HepG2 (cell line): ENCODE data around the gene SLC12A3. TPM values are rescaled to one million over a fixed set of nuclear protein-coding genes. Genes with fewer than 3 reads are reported as not detected.

ENCODE experiments used
- ATAC-seq: fragments of 200-7000 bp; cut with Tn5 transposase; 3 replicates; pipeline ENCODE4 v1.9.1; 2020; ENCODE audit warnings: mild to moderate bottlenecking, moderate library complexity
- BruUV-seq: library from RNA; stranded (reverse); fragments of 400-500 nt; replicated peaks from 2 replicates; lab custom pipeline; 2021; lab: Mats Ljungman, UMichigan
- CTCF ChIA-PET: fragments of 300-600 bp; formaldehyde crosslinking; extraction: SDS; loops from one replicate; lab custom pipeline; 2021; ENCODE audit warnings: low total read pairs, inconsistent platforms, low intra/inter-chr PET ratio; lab: Yijun Ruan, JAX
- POLR2A ChIA-PET: fragments of 350-600 bp; sonication (Branson Sonifier 250); formaldehyde crosslinking; loops from one replicate; lab custom pipeline; 2020; ENCODE audit warnings: antibody characterized with exemption, inconsistent platforms; lab: Yijun Ruan, JAX
- DNase-seq: peaks from one replicate; pipeline ENCODE4 v3.0.0-alpha.2; 2015; ENCODE audit warnings: low spot score
- FAIRE-seq: peaks from 3 replicates; lab custom pipeline; 2011; peaks lifted over from hg19 to GRCh38; lab: Jason Lieb, UNC
- H2AFZ ChIP-seq: one replicate; pipeline ENCODE4 v1.6.1; 2011; ENCODE audit warnings: low read length, inconsistent platforms
- H3K27ac ChIP-seq: fragments of 300-600 bp; 3 replicates; pipeline ENCODE4 v1.8.0; 2011; ENCODE audit warnings: mixed run types, mild to moderate bottlenecking, mixed read lengths, low read length, inconsistent platforms; ENCODE audit not compliant: insufficient read depth; ENCODE audit errors: extremely low read length
- H3K27me3 ChIP-seq, 2 experiments: fragments of 200-600 bp in 1 of 2; 2 replicates in 1 of 2; 3 replicates in 1 of 2; pipeline versions ENCODE4 v1.6.0 to v1.8.0; 2011; ENCODE audit warnings: low read length in 2 of 2, mild to moderate bottlenecking in 2 of 2, moderate library complexity in 2 of 2, inconsistent platforms in 1 of 2; ENCODE audit not compliant: insufficient read depth in 2 of 2, control insufficient read depth in 1 of 2
- H3K36me3 ChIP-seq, 2 experiments: fragments of 200-600 bp in 1 of 2; replicated peaks in 1 of 2; 2 replicates in 1 of 2; 3 replicates in 1 of 2; pipeline versions ENCODE4 v1.5.1 to v1.8.0; 2011; ENCODE audit warnings: low read length in 2 of 2, inconsistent platforms in 1 of 2; ENCODE audit not compliant: insufficient read depth in 2 of 2, control insufficient read depth in 1 of 2
- H3K4me1 ChIP-seq: 2 replicates; pipeline ENCODE4 v1.5.1; 2012; ENCODE audit warnings: low read length, inconsistent platforms; ENCODE audit not compliant: insufficient read depth
- H3K4me2 ChIP-seq: 2 replicates; pipeline ENCODE4 v1.6.0; 2011; ENCODE audit warnings: low read depth, low read length, inconsistent platforms
- H3K4me3 ChIP-seq, 3 experiments: fragments of 200-600 bp in 1 of 3; sonication (generic), shearing (Covaris generic) in 1 of 3; replicated peaks in 1 of 3; 2 replicates each; pipeline ENCODE4 v1.5.1; 2011 to 2016; ENCODE audit warnings: low read length in 3 of 3, inconsistent platforms in 2 of 3, low read depth in 2 of 3, mild to moderate bottlenecking in 2 of 3, control low read depth in 1 of 3, mixed read lengths in 1 of 3; ENCODE audit not compliant: insufficient read depth in 1 of 3
- H3K79me2 ChIP-seq: one replicate; pipeline ENCODE4 v1.6.1; 2011; ENCODE audit warnings: low read length, inconsistent platforms; ENCODE audit not compliant: insufficient read depth
- H3K9ac ChIP-seq: 2 replicates; pipeline ENCODE4 v1.6.0; 2011; ENCODE audit warnings: mild to moderate bottlenecking, low read depth, low read length, inconsistent platforms; ENCODE audit not compliant: insufficient read depth
- H3K9me3 ChIP-seq: 2 replicates; pipeline ENCODE4 v1.5.1; 2012; ENCODE audit warnings: mild to moderate bottlenecking, low read length
- H4K20me1 ChIP-seq: 2 replicates; pipeline ENCODE4 v1.6.0; 2011; ENCODE audit warnings: inconsistent platforms, mild to moderate bottlenecking, low read length, moderate library complexity; ENCODE audit not compliant: insufficient read depth
- IRF2 ChIP-seq: IDR thresholded peaks from 2 replicates; pipeline ENCODE4 v1.6.1; 2018; ENCODE audit warnings: missing genetic modification reagents, missing compliant biosample characterization
- NONO ChIP-seq, 2 experiments: fragments of 450-650 bp in 1 of 2; sonication (generic) in 1 of 2; formaldehyde crosslinking in 1 of 2; IDR thresholded peaks in 1 of 2; conservative IDR thresholded peaks in 1 of 2; 2 replicates each; pipeline versions ENCODE4 v1.6.1 to v1.8.0; 2017 to 2022; ENCODE audit warnings: mild to moderate bottlenecking in 1 of 2, missing genetic modification reagents in 1 of 2, moderate library complexity in 1 of 2
- POLR2A ChIP-seq, 2 experiments: IDR thresholded peaks; 2 replicates each; pipeline ENCODE4 v1.6.1; 2011; ENCODE audit warnings: low read depth in 2 of 2, low read length in 2 of 2, mild to moderate bottlenecking in 1 of 2, moderate library complexity in 1 of 2; ENCODE audit not compliant: insufficient read depth in 1 of 2
- RBFOX2 ChIP-seq: fragments of 200-400 bp; formaldehyde crosslinking; IDR thresholded peaks from 2 replicates; pipeline ENCODE4 v1.6.1; 2017; ENCODE audit warnings: low read depth, mild to moderate bottlenecking, low read length
- RBM22 ChIP-seq: fragments of 200-400 bp; formaldehyde crosslinking; optimal IDR thresholded peaks from 2 replicates; pipeline ENCODE3; 2017; ENCODE audit warnings: mild to moderate bottlenecking, low read length, moderate library complexity
- SOX5 ChIP-seq: IDR thresholded peaks from 2 replicates; pipeline ENCODE4 v1.6.1; 2016; ENCODE audit warnings: borderline replicate concordance
- ZNF18 ChIP-seq: sonication (generic); formaldehyde crosslinking; IDR thresholded peaks from 2 replicates; pipeline ENCODE4 v1.8.0; 2022; ENCODE audit warnings: mild to moderate bottlenecking, missing genetic modification reagents; ENCODE audit not compliant: insufficient replicate concordance
- WGBS: methylation state at CpG from one replicate; pipeline ENCODE4 v1.1.6; 2017; ENCODE audit warnings: low lambda C conversion rate; 5-methylcytosine and 5-hydroxymethylcytosine counted together
- in situ Hi-C: cut with HindIII; loops from 2 replicates; pipeline ENCODE4 v1.10.0; 2017; ENCODE audit warnings: low pct_unique_long_range_greater_than_20kb; ENCODE audit not compliant: extremely low pct_ligation_motif_present
- intact Hi-C: fragments of 100-400 bp; cut with micrococcal nuclease; formaldehyde crosslinking; loops from one replicate; pipeline ENCODE4 v1.10.0; 2022; ENCODE audit not compliant: unreplicated experiment
- polyA plus RNA-seq, 8 experiments: library from polyadenylated mRNA; depleted of rRNA in 3 of 8; stranded (reverse) in 7 of 8; unstranded in 1 of 8; fragments of >200 nt; fragmentation: Illumina TruSeq in 4 of 8; extraction: Trizol in 4 of 8; gene quantifications; 2 replicates each; pipeline versions ENCODE4 v1.2.1 to v1.2.3, GENCODE V29; 2011 to 2016; ENCODE audit warnings: low read depth in 4 of 8, missing spikeins in 1 of 8, mixed read lengths in 1 of 8; ENCODE audit not compliant: insufficient read depth in 1 of 8
- total RNA-seq, 5 experiments: library from RNA; depleted of rRNA; stranded (reverse); fragments of >200 nt; fragmentation: Illumina TruSeq; extraction: Trizol; gene quantifications; 2 replicates each; pipeline ENCODE4 v1.2.3, GENCODE V29; 2016; ENCODE audit warnings: low read depth in 1 of 5

The SLC12A3 gene
- total and polyA plus RNA-seq, 2 of the 13 experiments (the other 11 are each of a cell fraction or from before 2014, with no cell fraction given): 6.2 TPM; not detected in 1

DNA sequence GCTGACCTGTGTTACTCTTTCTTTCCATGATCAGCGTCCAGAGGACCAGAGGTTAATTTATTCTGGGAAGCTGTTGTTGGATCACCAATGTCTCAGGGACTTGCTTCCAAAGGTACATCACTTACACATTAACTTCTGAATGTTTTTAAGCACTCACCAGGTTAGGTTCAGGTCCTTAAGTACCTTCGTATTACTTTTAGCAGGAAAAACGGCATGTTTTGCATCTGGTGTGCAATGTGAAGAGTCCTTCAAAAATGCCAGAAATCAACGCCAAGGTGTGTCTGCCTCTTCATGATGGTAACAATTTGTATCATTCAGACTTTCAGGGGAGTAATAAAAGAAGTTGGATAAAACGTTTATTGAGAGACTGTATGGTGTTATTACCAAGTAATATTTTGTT, 70.2 kb downstream of the SLC12A3 start:
- Histone ChIP-seq H2AFZ (no peak overlapping the region), H3K27ac (no peak overlapping the region), H3K36me3 (peaks cover 26 to 62% of the 10 kb centered on the region in 2 experiments), H3K4me1 (peaks cover 64% of the 10 kb centered on the region), H3K9ac (peak overlapping the region; percentile 31; the same call in 1 of the 2 replicates), H3K4me3 (peak overlapping the region; percentile 11 to 39 (median 37)), H3K4me2 (peak overlapping the region; percentile 90), H3K27me3 (no peaks in the 10 kb centered on the region; a peak in 1 of 5 replicates), H3K9me3 (no peaks in the 10 kb centered on the region), H3K79me2 (peaks cover 66% of the 10 kb centered on the region), H4K20me1 (peaks cover 76% of the 10 kb centered on the region)
- intact Hi-C loops (no loop called here), in situ Hi-C loops (no loop called here)
- ATAC-seq (no peak), FAIRE-seq (no peak), DNase-seq (no peak)
- ChIA-PET CTCF (no interaction called here), POLR2A (interaction anchor here (2.8 to 8.3 kb wide), 3 partner anchors 10 to 14 kb away, joined by 13 to 232 read pairs (median 17); no protein-coding TSS in a partner anchor)
- TF ChIP-seq IRF2 (CRISPR knock-in tag) (no peak), NONO (IDR thresholded peaks at IDR 0.05) (0 out of 2 replicates have a peak, but pooled peaks have one; percentile 58), NONO (CRISPR knock-in tag; conservative IDR thresholded peaks at IDR 0.05) (no peak), ZNF18 (no peak), RBFOX2 (peak; percentile 15; the same call in 1 of the 2 replicates), POLR2A (IDR thresholded peaks at IDR 0.05; ENCODE audit: insufficient read depth in 1 of 2, low read depth in 2 of 2, low read length in 2 of 2) (peak in 1 of 2 experiments; percentile 55; a peak in 2 of 4 replicates), RBM22 (peak; percentile 51), SOX5 (CRISPR knock-in tag) (no peak)
- WGBS: 74% methylated on average over 5 of the region's 5 CpGs
- no TSS peak for BruUV-seq
